Prostate gland (tissue), 2 donors: ENCODE measurements around the gene MRAP. TPM values are rescaled to one million over a fixed set of nuclear protein-coding genes. Genes with fewer than 3 reads are reported as not detected.

Experiments used
- DNase-seq: peaks from one replicate; pipeline ENCODE4 v3.0.0-alpha.2; 2019; ENCODE audit warnings: low spot score
- H3K27ac ChIP-seq, 2 donors: fragments of 200-600 bp; sonication (generic); 2 replicates each; pipeline ENCODE4 v1.5.1; 2017 to 2019
- H3K27me3 ChIP-seq: fragments of 200-600 bp; sonication (generic); replicated peaks from 2 replicates; pipeline ENCODE4 v1.5.1; 2019; ENCODE audit not compliant: insufficient read depth
- H3K36me3 ChIP-seq, 2 donors: fragments of 200-600 bp; sonication (generic); 1 replicate in 1 of 2; 2 replicates in 1 of 2; pipeline versions ENCODE4 v1.5.1 to v1.8.1; 2017 to 2019
- H3K4me1 ChIP-seq: fragments of 200-600 bp; sonication (generic); replicated peaks from 2 replicates; pipeline ENCODE4 v1.5.1; 2019
- H3K4me3 ChIP-seq, 2 donors: fragments of 200-600 bp; sonication (generic); 2 replicates each; pipeline ENCODE4 v1.5.1; 2017 to 2019
- H3K9me3 ChIP-seq: fragments of 200-600 bp; sonication (generic); 2 replicates; pipeline ENCODE4 v1.5.1; 2017
- CTCF ChIP-seq, 4 experiments: fragments of 200-600 bp in 2 of 4; fragments of 450-650 bp in 2 of 4; sonication (generic) in 2 of 4; IDR thresholded peaks; 1 replicate in 3 of 4; 2 replicates in 1 of 4; pipeline ENCODE4 v1.5.1; 2016 to 2019; ENCODE audit warnings: antibody characterized with exemption in 4 of 4, mild to moderate bottlenecking in 2 of 4, moderate library complexity in 2 of 4
- POLR2A ChIP-seq: fragments of 450-650 bp; IDR thresholded peaks from one replicate; pipeline ENCODE4 v1.6.1; 2016; ENCODE audit warnings: antibody characterized with exemption, mild to moderate bottlenecking
- POLR2AphosphoS5 ChIP-seq: sonication (generic); formaldehyde crosslinking; IDR thresholded peaks from one replicate; pipeline ENCODE4 v1.6.1; 2017; ENCODE audit warnings: antibody characterized with exemption
- WGBS: methylation state at CpG from one replicate; pipeline ENCODE4 v1.1.5; 2018; 5-methylcytosine and 5-hydroxymethylcytosine counted together
- intact Hi-C: fragments of 100-400 bp; cut with DNase I; formaldehyde crosslinking; loops from one replicate; pipeline ENCODE4 v1.14.2; 2022
- total RNA-seq, 2 donors: library from RNA; depleted of rRNA; stranded (reverse); fragments of >200 nt; gene quantifications; one replicate each; pipeline ENCODE4 v1.1.0, GENCODE V29; 2016

Gene MRAP
- total RNA-seq, 2 donors from 2014 or later: 4.7 TPM; not detected in 1

- DNase-seq: no peak
- peaks cover 11 to 24% of the 10 kb centered on the region in 2 donors for H3K36me3 ChIP-seq
- no peaks in the 10 kb centered on the region for H3K4me1 ChIP-seq
- H3K27ac ChIP-seq: no peak overlapping the region
- H3K27me3 ChIP-seq: no peaks in the 10 kb centered on the region
- no peaks in the 10 kb centered on the region for H3K9me3 ChIP-seq
- intact Hi-C loops: no loop called here
- 94% methylated on average over 16 of the region's 16 CpGs for whole genome bisulfite sequencing
- no peak overlapping the region for H3K4me3 ChIP-seq
- no peak for TF ChIP-seq CTCF (IDR thresholded peaks at IDR 0.05)
- no peak for TF ChIP-seq POLR2A
- no peak for TF ChIP-seq POLR2AphosphoS5
Observed at GRCh38 chr21:32314806-32315205, 16.2 kb downstream of the MRAP start.

GRCh38 chr21:32315511-32316281, 17.0 kb downstream of the MRAP start:
- 84% methylated on average over 14 of the region's 14 CpGs for WGBS
- DNase-seq: no peak
- no peak overlapping the region for H3K27ac ChIP-seq
- no peak overlapping the region for H3K4me3 ChIP-seq
- H3K9me3 ChIP-seq: no peaks in the 10 kb centered on the region
- no peaks in the 10 kb centered on the region for H3K27me3 ChIP-seq
- TF ChIP-seq POLR2A: no peak
- no peak for TF ChIP-seq POLR2AphosphoS5
- TF ChIP-seq CTCF (IDR thresholded peaks at IDR 0.05): no peak
- intact Hi-C loops: no loop called here
- no peaks in the 10 kb centered on the region for H3K4me1 ChIP-seq
- peaks cover 16 to 24% of the 10 kb centered on the region in 2 donors for H3K36me3 ChIP-seq

- Histone ChIP-seq H3K9me3 (no peaks in the 10 kb centered on the region), H3K36me3 (peaks cover 16 to 24% of the 10 kb centered on the region in 2 donors), H3K4me1 (no peaks in the 10 kb centered on the region), H3K27ac (no peak overlapping the region), H3K27me3 (no peaks in the 10 kb centered on the region), H3K4me3 (no peak overlapping the region)
- TF ChIP-seq CTCF (IDR thresholded peaks at IDR 0.05): no peak
- TF ChIP-seq POLR2AphosphoS5: no peak
- no peak for TF ChIP-seq POLR2A
- 94% methylated on average over 22 of the region's 22 CpGs for WGBS
- no peak for DNase-seq
- intact Hi-C loops: no loop called here
Observed at GRCh38 chr21:32316361-32317215, 17.9 kb downstream of the MRAP start.

- Histone ChIP-seq H3K36me3 (peaks cover 17 to 24% of the 10 kb centered on the region in 2 donors), H3K27me3 (no peaks in the 10 kb centered on the region), H3K27ac (no peak overlapping the region), H3K4me1 (no peaks in the 10 kb centered on the region), H3K4me3 (no peak overlapping the region), H3K9me3 (no peaks in the 10 kb centered on the region)
- TF ChIP-seq POLR2A: no peak
- TF ChIP-seq POLR2AphosphoS5: no peak
- no peak for TF ChIP-seq CTCF (IDR thresholded peaks at IDR 0.05)
- 89% methylated on average over 8 of the region's 9 CpGs for WGBS
- intact Hi-C loops: no loop called here
- no peak for DNase-seq
Observed at GRCh38 chr21:32317726-32318125, 19.1 kb downstream of the MRAP start.
